GM13976 (cell line): ENCODE measurements around the gene CAPN10.

Experiments used
- DNase-seq: peaks from one replicate; pipeline ENCODE4 v3.0.0; 2012; ENCODE audit warnings: low spot score
- CTCF ChIP-seq: IDR thresholded peaks from 2 replicates; pipeline ENCODE4 v1.5.1; 2012; ENCODE audit warnings: borderline replicate concordance, mild to moderate bottlenecking; ENCODE audit not compliant: insufficient read depth; ENCODE audit errors: extremely low read depth, missing control alignments, control extremely low read depth
- in situ Hi-C: fragments of 300-500 bp; cut with MboI; formaldehyde crosslinking; loops from one replicate; pipeline ENCODE4 v1.12.0; 2022; ENCODE audit warnings: low sequenced_read_pairs, mixed read lengths, inconsistent platforms; ENCODE audit not compliant: unreplicated experiment

CAPN10 gene

GRCh38 chr2:240564561-240565332 lies 21.8 kb upstream of the CAPN10 start:
- no peak for DNase-seq
- TF ChIP-seq CTCF: no peak
- in situ Hi-C loops: no loop called here

GRCh38 chr2:240565333-240566202 lies 21.0 kb upstream of the CAPN10 start:
- TF ChIP-seq CTCF: no peak
- peak; percentile 77 for DNase-seq
- in situ Hi-C loops: no loop called here

GRCh38 chr2:240566203-240567136 lies 20.1 kb upstream of the CAPN10 start:
- in situ Hi-C loops: no loop called here
- peak; percentile 92 for DNase-seq
- peak; percentile 71 for TF ChIP-seq CTCF

GRCh38 chr2:240567137-240567871 lies 19.2 kb upstream of the CAPN10 start:
- no peak for TF ChIP-seq CTCF
- in situ Hi-C loops: no loop called here
- DNase-seq: no peak

- in situ Hi-C loops: no loop called here
- TF ChIP-seq CTCF: no peak
- DNase-seq: peak; percentile 77
These were observed 18.5 kb upstream of the CAPN10 start, which contains the start of gene RNPEPL1 for GRCh38 chr2:240567872-240568677. RNPEPL1 (plus strand) TSS chr2:240568484; CDS start chr2:240568587, 103 bp downstream.
